CD4-positive, alpha-beta T cell treated with Interleukin-15 for 4 hours (primary cell): ENCODE results near the gene TTC28.
"Not testable (repeated sequence)": the region's sequence is repeated elsewhere in the genome, so short reads cannot be mapped to it uniquely, and the experiment has no call there.

Experiments used
- DNase-seq: peaks from one replicate; pipeline ENCODE4 v3.0.0-alpha.2; 2020; ENCODE audit warnings: low spot score

The TTC28 gene

GRCh38 chr22:28557184-28557583 is 122.5 kb downstream of the TTC28 start:
- DNase-seq: no peak

- not testable (repeated sequence) for DNase-seq
Observed at GRCh38 chr22:28553108-28553866, 126.4 kb downstream of the TTC28 start.

GRCh38 chr22:28548406-28548805 is 131.2 kb downstream of the TTC28 start:
- no peak for DNase-seq

DNA sequence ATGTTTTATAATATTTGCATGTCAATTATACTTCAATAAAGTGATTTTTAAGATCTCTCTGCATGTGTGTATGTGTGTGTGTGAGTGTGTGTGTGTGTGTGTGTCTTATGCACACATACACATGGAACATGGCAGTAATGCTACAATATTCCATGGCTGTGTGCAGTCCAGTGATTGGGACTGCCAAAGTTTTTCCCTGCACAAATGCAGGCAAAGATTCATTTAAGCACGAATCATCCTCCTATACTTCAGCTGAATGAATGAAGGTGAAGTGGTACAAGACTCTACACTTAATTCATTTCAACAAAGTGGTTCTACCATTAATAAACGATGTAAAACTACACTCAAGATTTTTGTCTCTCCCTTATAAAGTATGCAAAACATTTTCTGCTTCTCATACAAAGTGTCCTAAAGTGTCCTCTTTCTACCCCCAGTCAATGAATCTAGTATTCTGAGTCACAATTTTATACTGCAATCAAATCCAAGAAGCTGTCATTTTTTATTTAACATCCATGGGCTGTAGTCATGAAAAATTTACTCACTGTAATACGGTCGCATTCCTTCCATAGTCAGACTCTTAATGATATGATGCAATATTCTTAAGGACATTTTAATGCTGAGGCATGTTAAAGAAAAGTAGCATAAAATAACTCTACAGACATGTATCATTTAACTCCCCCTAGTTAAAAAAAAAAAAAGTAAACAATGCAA is 132.4 kb downstream of the TTC28 start:
- DNase-seq: no peak

GRCh38 chr22:28544431-28544868 is 135.2 kb downstream of the TTC28 start:
- no peak for DNase-seq

DNA sequence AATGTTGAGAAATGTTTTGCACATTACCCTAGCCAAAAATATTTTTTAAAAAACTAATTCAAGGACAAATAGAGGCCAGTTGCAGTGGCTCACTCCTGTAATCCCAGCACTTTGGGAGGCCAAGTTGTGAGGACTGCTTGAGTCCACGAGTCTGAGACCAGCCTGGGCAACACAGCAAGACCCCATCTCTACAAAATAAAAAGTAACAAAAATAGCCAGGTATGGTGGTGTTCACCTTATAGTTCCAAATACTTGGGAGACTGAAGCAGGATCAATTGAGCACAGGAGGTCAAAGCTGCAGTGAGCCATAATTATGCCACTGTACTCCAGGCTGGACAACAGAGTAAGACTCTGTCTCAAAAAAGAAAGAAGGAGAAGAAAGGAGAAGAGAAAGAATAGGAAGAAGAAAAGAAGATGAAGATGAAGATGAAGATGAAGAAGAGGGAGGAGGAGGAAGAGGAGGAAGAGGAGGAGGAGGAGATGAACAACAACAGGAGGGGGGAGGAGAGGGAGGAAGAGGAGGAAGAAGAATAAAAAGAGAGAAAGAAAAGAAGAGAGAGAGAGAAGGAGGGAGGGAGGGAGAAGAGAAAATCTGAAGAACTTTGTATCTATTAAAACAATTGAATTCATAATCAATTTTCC is 136.5 kb downstream of the TTC28 start:
- DNase-seq: no peak

- no peak for DNase-seq
Observed at GRCh38 chr22:28541137-28541536, 138.5 kb downstream of the TTC28 start.

DNA sequence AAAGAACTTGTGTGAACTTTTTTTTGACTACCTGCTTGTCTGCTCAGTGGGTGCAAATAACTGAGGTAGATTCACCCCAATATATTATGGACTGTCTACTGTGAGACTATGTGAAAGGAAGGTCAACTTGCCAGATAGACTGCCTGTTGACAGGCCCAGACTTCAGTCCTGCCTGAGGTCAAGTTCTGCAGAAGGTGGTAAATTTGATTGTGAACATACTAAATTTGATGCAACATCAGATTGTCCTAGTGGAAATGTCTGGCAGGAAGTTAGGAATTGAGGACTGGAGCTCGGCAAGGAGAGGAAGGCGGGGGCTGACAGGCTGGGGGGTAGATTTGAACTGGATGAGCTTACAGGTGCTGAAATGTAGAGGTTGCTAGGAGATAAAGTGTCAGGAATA is 140.7 kb downstream of the TTC28 start:
- DNase-seq: no peak

GRCh38 chr22:28530565-28530964 is 149.1 kb downstream of the TTC28 start:
- DNase-seq: not testable (repeated sequence)

- not testable (repeated sequence) for DNase-seq
Observed at GRCh38 chr22:28529144-28529543, 150.5 kb downstream of the TTC28 start.

DNA sequence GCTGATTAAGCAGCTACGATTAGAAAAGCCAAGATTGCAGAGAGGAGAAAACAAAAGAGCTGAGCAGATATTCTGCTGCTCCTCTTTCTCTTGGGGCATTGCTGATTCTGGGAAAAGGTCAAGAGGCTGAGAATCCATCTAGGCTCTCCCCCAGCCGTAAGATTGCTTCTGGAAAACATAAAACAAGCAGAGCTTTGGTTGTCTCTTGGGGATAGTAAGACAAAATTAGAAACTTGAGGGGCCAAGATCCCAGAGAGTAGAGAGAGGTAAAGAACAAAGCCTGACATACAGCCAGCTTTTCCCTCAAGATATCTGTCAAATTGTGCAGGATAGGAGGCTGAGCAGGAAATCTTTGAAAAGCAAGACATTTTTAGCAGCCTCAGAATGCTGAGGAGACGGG is 158.2 kb downstream of the TTC28 start:
- DNase-seq: no peak

GRCh38 chr22:28514321-28514821 is 165.3 kb downstream of the TTC28 start:
- DNase-seq: no peak

DNA sequence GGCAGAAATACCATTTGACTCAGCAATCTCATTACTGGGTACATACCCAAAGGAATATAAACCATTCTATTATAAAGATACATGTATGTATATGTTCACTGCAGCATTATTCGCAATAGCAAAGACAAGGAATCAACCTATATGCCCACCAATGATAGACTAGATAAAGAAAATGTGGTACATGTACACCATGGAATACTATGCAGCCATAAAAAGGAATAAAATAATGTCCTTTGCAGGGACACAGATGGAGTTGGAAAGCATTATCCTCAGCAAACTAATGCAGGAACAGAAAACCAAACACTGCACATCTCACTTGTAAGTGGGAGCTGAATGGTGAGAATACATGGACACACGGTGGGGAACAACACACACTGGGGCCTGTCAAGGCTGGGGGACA is 167.3 kb downstream of the TTC28 start:
- not testable (repeated sequence) for DNase-seq

DNA sequence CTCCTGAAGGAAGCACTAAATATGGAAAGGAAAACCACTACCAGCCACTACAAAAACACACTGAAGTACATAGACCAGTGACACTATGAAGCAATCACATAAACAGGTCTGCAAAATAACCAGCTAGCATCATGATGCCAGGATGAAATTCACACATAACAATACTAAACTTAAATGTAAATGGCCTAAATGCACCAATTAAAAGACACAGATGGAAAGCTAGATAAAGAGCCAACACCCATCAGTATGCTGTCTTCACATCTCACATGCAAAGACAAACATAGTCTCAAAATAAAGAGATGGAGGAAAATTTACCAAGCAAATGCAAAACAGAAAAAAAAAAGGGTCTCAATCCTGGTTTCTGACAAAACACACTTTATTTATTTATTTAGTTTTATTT is 171.7 kb downstream of the TTC28 start:
- no peak for DNase-seq

DNA sequence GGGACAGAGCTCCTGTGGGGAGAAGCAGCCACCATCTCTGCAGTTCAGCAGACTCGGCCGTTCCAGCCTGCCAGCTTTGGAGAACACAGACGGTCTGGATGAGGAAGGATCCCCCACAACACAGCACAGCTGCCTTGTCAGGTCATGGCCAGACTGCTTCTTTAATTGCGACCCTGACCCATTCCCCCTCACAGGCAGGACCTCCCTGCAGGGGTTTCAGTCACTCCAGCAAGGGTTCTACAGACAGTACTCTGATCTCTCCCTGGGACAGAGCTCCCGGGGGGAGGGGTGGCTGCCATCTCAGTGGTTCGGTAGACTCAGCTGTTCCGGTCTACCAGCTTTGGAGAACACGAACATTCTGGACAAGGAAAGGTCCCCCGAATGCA is 173.5 kb downstream of the TTC28 start:
- no peak for DNase-seq

- no peak for DNase-seq
Observed at GRCh38 chr22:28505416-28506149, 174.1 kb downstream of the TTC28 start.

DNA sequence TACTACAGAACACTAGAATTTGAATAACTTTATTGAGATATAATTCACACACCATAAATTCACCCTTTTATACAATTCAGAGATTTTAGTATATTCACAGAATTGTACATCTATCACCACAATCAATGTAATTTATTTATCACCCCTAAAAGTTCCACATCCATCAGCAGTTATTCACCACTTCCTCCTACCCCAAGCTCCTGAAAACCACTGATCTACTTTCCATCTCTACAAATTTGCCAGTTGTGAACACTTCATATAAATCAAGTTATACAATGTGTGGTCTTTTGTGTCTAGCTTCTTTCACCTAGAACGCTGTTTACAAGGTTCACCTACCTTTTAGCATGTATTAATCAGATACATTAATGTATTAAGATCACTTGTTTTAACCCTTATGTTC is 179.6 kb downstream of the TTC28 start:
- DNase-seq: no peak

DNA sequence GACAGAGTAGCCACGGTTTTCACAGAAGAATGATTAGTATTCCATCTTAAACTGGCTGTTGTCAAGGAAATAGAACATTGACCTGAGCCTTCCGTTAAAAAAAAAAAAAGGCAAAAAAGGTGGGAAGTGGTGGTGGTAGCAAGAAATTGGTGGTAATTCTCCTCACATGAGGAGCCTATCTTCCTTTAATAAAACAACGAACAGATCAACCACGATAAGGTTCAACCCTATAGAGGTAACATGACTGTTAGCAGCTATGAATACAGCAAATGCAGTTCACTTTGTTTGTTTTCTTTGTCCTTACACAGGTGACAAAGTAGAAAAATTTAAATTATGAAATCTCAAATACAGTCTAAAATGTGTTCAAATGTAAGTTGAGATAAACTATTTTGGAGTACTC is 181.6 kb downstream of the TTC28 start:
- no peak for DNase-seq

DNA sequence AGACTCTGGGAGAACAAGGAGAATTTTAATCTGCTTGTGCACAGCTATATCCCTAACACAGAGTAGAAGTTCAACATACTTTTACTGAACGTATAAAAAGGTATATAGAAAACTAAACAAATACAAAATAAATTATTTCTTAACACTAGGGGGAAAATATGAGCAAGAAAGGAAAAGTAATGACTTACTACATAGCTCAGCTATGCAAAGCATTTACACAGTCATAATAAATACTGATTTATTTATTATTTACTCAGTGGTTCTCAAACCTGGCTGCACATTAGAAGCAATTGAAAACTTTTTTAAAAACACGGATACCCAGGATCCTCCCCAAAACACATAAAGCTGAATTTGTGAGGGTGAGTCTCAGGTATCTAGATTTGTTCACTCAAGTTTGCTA is 182.5 kb downstream of the TTC28 start:
- no peak for DNase-seq

GRCh38 chr22:28491289-28491688 is 188.4 kb downstream of the TTC28 start:
- not testable (repeated sequence) for DNase-seq

DNA sequence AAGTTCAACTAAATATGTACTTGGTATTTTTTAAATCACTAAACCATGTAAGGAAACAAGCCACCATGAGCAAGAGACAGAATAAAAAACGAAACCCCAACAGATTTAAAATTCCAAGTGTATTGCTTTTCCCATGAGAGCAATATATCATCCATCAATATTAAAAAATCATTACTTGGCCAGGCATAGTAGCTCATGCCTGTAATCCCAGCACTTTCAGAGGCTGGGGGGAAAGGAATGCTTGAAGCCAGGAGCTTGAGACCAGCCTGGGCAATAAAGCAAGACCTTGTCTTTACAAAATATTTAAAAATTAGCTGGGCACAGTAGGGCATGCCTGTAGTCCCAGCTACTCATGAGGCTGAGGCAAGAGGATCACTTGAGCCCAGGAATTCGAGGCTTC is 190.8 kb downstream of the TTC28 start:
- no peak for DNase-seq

DNA sequence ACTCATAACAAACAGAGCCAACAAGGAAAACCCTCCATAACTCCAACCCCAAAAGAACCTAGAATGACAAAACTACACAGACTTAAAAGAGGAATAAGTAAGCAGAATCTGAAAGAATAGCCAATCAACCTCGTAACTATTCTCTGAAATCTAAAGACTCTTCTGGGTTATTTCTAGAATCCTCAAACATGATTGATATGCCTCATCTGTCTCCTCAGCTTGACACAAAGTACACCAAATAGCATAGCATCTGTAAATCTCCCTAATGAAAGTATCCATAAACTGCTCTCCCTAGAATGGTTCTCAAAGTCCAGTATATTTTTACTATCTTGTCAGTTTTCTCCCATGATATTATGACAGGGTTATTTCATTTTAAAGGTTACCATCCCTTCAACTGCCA is 195.0 kb downstream of the TTC28 start:
- DNase-seq: no peak
